Measurements from ENCODE around the gene LAD1.

Gene LAD1

GRCh38 chr1:201346337-201346939 is 52.7 kb downstream of the LAD1 start:
- no peak for DNase-seq

- no peak for DNase-seq
Measured at GRCh38 chr1:201345081-201345355, 54.1 kb downstream of the LAD1 start.

GRCh38 chr1:201344206-201345080 is 54.7 kb downstream of the LAD1 start:
- no peak for DNase-seq

GRCh38 chr1:201341377-201341776 is 57.7 kb downstream of the LAD1 start:
- DNase-seq, result no peak

- no peak for DNase-seq
Measured at GRCh38 chr1:201336711-201337450, 62.2 kb downstream of the LAD1 start.

- no peak for DNase-seq
Measured at GRCh38 chr1:201335901-201336300, 63.2 kb downstream of the LAD1 start.

- no peak for DNase-seq
Measured at GRCh38 chr1:201335174-201335870, 63.8 kb downstream of the LAD1 start.

GRCh38 chr1:201334325-201335173 is 64.6 kb downstream of the LAD1 start:
- DNase-seq, result no peak

GRCh38 chr1:201332616-201333335 is 66.3 kb downstream of the LAD1 start:
- no peak for DNase-seq

- DNase-seq, result no peak
Measured at GRCh38 chr1:201332021-201332420, 67.1 kb downstream of the LAD1 start.

- no peak for DNase-seq
Measured at GRCh38 chr1:201331166-201331565, 68.0 kb downstream of the LAD1 start.
